GM19452 (cell line): Measurements from ENCODE around the gene AKT3.
"Not testable (repeated sequence)": the region's sequence is repeated elsewhere in the genome, so short reads cannot be mapped to it uniquely, and the experiment has no call there.

Experiments used
- ATAC-seq: cut with Tn5 transposase; IDR thresholded peaks from one replicate; pipeline ENCODE4 v1.9.1; 2021; ENCODE audit not compliant: unreplicated experiment

The AKT3 gene

DNA sequence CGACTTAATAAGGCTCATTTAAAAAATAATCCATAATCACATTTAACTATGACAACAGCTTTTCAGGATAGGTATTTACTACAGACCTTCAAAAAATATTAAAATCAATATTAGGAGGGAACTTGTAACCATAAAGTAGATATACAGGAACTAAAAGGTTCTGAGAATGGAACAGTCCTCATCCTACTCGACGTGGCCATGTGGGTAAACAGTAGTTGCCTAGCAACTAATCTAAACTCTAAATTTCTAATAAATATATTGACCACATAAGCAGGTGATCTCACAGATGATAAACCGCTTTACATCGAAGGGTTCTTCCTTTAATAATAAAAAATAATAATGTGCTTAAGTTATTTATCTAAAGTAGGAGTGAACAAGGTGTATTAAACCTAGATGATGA is 7.9 kb downstream of the AKT3 start:
- ATAC-seq: no peak

DNA sequence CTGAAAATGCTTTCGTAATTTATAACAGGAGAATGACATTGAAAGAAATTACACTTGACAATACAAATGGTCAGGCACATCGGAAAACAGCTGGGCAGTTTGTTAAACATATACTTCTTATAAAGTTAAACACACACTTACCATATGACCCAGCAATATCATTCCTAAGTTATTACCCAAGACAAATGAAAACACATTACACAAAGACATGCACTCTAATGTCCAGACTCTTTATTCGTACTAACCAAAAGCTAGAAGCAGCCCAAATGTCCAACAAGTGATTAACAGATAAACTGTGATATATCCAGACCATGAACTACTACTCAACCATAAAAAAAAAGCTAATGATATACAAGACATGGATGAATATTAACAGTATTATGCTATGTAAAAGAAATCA is 8.5 kb downstream of the AKT3 start:
- ATAC-seq: no peak

DNA sequence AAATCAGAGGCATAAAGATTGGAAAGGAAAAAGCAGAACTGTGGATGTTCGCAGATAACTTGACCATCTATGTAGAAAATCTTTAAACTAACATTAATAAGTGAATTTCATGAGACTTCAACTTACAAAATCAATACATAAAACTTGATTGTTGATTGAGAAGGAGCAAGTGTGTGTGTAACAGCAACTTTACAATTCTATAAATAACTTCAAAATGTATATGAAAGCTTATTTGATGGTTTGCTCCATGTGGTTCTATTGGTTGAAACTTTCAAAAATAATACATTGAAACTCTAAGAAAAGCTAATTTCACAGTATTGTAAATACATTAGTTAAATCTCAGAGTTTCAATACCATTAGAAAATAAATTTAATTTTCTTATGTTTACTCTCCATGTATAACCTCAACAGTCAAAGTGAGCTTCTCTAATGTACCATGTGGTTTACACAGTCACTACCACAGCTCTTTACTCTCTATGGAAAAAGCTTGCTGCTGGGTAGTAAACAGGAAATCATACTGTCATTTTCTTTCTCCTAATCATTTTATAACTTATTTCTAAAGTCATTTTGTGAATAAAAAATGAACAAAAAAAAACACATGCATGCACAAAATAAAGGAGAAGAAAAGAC is 12.0 kb downstream of the AKT3 start:
- no peak for ATAC-seq

DNA sequence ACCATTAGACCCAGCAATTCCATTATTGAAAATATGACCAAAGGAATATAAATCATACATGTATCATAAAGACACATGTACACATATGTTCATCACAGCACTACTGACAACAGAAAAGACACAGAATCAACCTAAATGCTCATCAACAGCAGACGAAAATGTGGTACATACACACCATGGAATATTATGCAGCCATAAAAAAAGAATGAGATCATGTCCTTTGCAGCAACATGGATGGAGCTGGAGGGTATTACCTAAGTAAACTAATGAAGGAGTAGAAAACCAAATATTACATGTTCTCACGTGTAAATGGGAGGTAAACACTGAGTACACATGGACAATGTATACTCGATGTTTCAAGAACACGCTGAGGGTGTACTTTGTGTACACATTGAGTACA is 15.9 kb downstream of the AKT3 start:
- no peak for ATAC-seq

DNA sequence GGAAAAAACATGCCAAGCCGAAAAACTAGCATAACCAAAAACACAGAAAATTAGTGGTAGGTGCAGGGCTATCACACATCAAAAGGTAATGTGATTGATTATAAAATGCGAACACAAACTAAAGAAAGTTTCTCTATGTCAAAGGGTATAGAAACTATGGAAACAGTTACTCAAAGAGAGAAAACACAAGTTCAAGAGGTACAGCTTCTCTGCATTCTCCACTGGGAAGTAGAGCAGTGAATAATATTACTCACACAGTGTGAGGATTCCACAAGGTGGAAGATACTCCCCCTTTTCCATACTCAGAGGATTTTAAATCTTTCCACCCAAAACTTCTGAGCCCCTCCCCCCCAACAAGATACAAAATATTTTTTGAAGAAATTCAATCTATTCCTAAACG is 18.6 kb downstream of the AKT3 start:
- ATAC-seq: no peak

DNA sequence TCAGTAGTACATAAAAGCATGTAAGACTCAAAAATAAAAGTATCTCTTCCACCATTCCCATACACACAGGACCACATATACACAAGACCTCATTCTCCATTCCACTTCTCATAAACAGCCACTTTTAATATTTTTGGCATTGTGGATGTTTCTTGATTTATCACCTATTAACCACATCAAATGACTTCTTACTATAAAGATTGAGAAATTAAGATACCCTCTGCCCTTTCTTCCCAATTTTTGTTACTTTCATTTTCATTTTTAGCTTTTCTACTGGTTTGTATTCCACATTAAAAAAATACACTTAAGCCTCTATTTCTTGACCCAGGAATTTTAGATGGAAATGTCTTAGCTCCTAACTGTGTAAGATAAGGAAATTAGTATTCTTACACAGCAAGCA is 22.8 kb downstream of the AKT3 start:
- ATAC-seq: no peak

DNA sequence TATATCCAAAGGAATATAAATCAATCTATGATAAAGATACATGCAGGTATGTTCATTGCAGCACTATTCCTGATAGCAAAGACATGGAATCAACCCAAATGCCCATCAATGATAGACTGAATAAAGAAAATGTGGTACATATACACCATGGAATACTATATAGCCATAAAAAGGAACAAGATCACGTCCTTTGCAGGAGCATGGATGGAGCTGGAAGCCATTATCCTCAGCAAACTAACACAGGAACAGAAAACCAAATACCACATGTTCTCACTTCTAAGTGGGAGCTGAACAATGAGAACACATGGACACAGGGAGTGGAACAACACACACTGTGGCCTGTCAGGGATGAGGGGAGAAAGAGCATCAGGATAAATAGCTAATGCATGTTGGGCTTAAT is 25.1 kb downstream of the AKT3 start:
- ATAC-seq: not testable (repeated sequence)

DNA sequence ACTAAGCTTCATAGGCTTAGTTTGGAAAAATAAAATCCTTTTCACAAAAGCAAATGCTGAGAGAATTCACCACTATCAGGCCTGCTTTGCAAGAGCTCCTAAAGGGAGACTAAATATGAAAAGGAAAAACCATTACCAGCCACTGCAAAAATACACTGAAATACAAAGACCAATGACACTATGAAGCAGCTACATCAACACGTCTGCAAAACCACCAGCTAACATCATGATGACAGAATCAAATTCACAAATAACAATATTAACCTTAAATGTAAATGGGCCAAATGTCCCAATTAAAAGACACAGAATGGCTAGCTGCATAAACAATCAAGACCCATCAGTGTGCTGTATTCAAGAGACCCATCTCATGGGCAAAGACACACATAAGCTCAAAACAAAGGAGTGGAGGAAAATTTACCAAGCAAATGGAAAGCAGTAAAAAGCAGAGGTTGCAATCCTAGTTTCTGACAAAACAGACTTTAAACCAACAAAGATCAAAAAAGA is 28.8 kb downstream of the AKT3 start:
- no peak for ATAC-seq

DNA sequence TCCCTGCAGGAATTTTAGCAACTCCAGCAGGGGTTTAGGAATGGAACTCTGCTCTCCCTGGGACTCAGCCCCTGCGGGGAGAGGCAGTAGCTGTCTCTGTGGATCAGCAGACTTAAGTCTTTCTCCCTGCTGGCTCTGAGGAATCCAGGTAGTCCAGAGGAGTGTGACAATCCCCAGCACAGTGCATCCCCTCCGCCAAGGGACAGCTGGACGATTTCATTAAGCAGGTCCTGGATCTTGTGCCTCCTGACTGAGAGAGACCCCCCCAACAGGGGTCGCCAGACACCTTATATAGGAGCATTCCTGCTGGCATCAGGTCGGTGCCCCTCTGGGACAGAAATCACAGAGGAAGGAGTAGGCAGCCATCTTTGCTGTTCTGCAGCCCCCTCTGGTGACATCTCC is 30.6 kb downstream of the AKT3 start:
- no peak for ATAC-seq

DNA sequence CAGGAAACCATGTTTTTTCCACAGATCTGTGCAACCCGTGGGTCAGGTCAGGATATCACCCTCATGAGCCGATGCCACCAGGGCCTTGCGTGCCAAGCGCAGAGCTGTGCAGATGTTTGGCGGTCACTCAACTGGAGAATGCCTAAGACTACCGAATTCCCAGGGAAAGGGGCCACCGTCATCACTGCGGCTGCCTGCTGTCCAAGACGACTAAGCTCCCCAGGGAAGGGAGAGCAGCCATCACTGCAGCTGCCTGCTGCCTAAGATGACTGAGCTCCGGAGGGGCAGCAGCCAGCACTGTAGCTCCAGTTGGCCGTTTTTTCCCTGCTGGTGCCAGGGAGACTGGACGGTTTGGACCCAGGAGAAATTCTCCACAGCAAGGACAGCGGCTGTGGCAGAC is 31.1 kb downstream of the AKT3 start:
- ATAC-seq: no peak

DNA sequence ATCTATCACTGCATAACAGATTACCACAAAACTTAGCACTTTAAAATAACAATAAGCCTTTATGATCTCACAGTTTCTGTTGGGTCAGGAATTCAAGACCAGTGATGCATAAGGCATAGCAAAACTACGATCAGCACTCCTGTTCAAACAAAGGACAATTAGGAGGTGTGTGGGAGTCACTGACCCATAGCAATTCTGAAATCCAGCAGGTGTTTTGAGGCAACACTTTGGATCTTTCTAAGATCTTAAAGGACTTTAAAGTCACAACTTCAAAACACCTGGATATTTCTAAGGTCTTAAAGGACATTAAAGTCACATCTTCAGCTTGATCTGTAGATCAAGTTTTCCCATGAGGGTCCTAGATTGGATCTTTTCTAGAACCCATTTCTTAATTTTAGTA is 35.3 kb downstream of the AKT3 start:
- ATAC-seq: no peak

DNA sequence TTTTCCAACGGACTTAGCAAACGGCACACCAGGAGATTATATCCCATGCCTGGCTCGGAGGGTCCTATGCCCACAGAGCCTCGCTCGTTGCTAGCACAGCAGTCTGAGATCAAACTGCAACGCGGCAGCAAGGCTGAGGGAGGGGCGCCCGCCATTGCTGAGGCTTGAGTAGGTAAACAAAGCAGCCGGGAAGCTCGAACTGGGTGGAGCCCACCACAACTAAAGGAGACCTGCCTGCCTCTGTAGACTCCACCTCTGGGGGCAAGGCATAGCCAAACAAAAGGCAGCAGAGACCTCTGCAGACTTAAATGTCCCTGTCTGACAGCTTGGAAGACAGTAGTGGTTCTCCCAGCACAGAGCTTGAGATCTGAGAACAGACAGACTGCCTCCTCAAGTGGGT is 42.7 kb downstream of the AKT3 start:
- ATAC-seq: not testable (repeated sequence)

DNA sequence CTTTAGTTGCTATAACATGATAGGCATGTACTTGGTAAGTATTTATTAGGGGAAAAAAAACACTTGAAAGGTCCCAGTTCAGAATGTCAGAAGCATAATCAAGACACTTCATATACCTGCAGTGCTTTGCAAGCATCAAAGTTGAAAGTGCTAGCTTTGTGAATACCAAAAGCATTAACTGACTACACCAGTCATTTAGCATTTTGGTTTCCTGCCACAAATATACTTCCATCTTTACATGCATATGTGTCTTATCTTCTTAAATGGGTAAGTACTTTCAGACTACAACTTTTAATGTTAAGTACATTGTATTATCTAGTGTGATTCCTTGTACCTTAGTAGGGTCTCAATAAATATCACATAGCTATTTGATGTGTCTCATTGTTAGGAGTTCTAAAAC is 43.7 kb downstream of the AKT3 start:
- no peak for ATAC-seq

DNA sequence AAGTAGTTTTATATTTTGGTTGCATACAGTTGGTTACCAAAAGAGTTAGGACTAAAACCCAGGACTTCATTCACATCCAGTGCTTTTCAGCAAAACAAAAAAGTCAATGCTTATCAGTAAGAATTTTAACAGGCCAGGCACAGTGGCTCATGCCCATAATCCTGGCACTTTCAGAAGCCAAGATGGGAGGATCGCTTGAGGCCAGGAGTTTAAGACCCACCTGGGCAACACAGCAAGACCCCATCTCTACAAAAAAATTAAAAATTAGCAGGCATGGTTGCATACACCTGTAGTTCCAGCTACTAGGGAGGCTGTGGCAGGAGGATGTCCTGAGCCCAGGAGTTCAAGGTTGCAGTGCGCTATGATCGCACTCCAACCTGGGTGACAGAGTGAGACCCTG is 47.3 kb downstream of the AKT3 start:
- no peak for ATAC-seq

DNA sequence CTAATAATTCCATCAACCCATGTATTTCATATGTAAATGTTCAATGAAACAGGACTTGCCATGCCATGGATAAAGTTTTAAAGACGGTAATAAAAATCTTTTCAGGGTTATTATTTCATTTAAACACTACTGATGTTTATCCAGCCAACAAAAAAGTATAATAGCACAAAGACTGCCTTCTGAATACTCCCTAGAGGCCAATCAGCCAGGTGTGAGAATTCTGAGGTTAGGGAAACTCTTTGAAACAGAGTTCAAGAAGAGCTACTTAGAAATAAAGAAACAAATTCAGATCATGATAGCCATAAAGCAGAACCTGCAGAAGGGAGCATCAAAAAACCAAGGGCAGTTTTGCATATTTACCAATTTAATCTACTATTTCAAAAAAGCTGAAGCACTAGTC is 48.7 kb downstream of the AKT3 start:
- no peak for ATAC-seq

DNA sequence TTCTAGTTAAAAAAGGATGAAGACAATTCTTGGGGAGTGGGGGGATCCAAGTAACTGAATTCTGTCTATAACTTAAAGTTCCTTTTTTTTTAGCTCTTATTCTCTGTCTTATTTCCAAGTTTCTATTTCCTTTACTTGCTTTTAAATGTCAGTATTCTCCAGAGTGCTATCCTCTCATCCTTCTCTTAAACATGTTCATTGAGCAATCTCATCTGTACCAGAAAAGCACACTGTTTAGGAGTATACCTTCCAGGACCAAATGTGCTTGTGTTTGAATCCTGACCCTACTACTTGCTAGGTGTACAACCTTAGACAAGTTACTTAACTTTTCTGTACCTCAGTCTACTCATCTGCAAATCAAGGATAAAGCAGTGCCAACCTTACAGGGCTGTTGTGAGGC is 50.1 kb downstream of the AKT3 start:
- no peak for ATAC-seq

DNA sequence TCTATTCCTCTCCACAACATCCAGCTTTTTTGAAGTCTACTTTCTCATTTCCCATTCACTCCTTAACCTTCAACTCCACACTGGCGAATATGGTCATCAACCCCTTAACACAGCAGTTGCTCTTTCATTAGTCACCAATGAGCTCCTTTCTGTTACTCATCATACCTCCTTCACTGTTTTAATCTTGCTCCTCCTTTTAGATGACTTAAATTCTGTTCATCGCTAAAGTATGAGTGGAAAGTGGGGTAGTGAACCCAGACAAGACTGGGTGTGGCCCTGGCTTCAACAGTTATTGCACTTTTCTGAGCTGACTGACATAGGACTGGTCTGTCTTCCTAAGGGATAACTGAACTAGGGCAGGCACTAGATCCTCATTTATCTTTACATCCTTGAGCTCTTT is 51.3 kb downstream of the AKT3 start:
- ATAC-seq: no peak

DNA sequence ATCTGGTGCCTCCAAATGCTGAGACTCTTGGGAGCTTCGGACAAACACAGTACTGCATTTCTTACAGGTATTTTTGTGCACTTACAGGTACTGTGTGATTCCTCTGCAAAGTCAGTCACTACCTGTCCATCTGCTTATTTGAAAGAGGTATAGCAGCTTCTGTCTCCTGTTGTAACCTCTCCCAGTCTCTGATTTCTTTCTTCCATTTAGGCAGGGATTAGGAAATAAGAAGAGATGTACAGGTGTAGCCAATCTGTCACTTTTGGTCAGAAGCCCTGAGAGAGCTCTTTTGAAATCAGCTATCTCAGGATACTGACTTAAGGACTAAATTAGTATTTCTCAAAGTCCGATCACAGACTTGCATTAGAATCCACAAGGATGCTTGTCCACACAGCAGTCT is 54.0 kb downstream of the AKT3 start:
- ATAC-seq: no peak

DNA sequence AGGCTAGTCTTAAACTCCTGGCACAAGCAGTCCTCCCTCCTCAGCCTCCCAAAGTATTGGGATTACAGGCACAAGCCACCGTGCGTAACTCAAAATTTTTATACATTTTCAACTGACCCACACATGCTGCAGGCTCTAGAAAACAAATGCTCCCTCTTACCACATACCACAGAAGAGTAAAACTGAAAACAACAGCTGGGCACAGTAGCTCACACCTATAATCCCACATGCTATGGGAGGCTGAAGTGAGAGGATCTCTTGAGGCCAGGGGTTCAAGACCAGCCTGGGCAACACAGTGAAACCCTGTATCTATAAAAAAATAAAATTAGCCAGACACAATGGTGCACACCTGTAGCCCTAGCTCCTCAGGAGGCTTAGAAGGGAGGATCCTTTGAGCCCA is 56.7 kb downstream of the AKT3 start:
- no peak for ATAC-seq

DNA sequence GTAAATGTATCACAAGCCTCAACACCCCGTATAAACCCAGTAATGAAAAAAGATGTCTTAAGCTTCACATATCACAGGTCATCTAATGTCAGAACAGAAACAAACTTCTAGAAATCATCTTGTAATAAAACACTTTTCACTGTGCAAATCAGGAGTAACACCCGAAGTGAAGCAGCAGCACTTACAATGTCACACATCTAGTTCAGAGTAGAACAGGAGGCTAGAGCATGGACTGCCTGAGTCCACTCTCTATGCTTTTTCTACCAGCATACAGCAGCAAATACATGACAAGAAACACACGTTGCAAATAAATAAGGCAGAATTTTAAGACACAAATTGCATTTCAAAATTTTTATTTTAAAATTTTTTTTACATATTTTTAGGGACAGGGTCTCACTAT is 57.2 kb downstream of the AKT3 start:
- no peak for ATAC-seq

DNA sequence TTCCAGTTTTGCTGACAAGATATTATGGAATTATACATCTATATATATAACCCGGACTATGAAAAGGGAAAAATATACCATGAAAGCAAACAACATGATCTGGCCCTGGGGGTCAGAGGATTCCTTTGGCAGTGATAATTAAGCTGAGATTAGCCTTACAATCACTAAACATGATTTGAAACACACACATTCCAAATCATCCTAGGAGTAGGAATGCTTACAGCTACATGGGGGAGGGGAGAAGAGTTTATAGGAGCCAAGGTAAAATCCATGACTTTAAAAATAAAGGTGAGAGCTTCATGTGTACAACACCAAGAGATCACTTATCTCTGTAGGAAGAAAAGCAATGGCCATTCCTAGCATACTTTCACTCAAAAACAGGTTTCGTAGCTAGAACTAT is 57.6 kb downstream of the AKT3 start:
- no peak for ATAC-seq

DNA sequence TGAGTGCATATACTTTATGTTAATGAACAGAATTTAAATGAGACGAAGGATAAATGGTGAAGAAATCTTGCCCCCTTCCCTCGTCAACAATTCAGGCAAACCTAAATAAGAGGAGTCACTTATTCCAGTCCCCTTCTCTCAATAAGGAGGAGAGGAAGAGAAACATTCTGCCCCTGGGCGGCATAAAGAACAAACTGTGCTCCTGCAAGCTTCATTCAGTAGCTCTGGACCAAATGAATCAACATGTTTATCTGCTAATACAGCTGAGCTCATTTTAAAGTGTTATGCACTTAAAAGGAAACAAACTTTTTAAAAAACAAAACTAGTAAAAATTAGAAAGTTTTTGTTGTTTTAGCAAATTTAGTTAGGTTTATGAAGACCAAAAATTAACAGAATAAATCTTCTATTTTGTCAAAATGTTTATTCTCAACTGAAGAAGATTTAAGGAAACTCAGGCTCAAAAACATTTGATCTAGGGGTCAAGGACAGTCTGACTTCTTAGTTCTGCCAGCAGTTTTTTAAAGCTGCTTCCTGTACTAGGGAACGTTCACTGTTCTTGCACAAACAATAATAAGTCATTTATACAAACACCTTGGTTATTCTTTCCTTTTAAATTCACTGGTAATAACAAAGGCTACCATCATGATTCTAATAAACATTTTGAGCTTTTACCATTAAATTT is 58.3 kb downstream of the AKT3 start:
- ATAC-seq: no peak

DNA sequence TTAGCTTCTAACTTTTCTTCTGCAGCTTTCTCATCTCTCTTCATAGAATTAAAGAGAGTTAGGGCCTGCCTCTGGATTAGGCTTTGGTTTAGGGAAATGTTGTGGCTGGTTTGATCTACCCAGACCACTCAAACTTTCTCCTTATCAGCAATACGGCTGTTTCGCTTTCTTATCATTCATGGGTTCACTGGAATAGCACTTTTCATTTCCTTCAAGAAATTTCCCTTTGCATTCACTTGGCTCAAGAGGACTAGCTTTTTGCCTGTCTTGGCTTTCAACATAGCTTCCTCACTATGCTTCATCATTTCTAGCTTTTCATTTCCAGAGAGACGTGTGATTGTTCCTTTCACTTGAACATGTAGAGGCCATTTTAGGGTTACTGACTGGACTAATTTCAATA is 59.6 kb downstream of the AKT3 start:
- no peak for ATAC-seq
